ENCODE measurements around the gene ADGRL2. TPM values are rescaled to one million over a fixed set of nuclear protein-coding genes. Genes with fewer than 3 reads are reported as not detected.

Gene ADGRL2
- total and polyA plus RNA-seq, 9 of the 15 experiments (the other 6 are each of a cell fraction or from before 2014, with no cell fraction given): 0.03 to 0.15 (median 0.13) TPM; not detected in 6

- no peak for ATAC-seq
- Histone ChIP-seq H3K4me1 (replicated peaks in 1 of 2; ENCODE audit: control insufficient read depth in 2 of 2, insufficient read depth in 2 of 2, low read length in 2 of 2) (no peaks in the 10 kb centered on the region), H4K20me1 (replicated peaks; ENCODE audit: control insufficient read depth, insufficient read depth, low read length) (no peaks in the 10 kb centered on the region), H3K79me2 (ENCODE audit: control insufficient read depth, insufficient read depth, low read length) (no peaks in the 10 kb centered on the region), H3K9me1 (ENCODE audit: control insufficient read depth, insufficient read depth, low read length) (no peaks in the 10 kb centered on the region), H2AFZ (ENCODE audit: low read depth, low read length) (no peak overlapping the region), H3K4me3 (no peak overlapping the region), H3K9ac (ENCODE audit: insufficient read depth in 1 of 2, low read depth in 2 of 2, low read length in 2 of 2) (no peak overlapping the region), H3K27me3 (ENCODE audit: control insufficient read depth in 2 of 2, insufficient read depth in 2 of 2, low read length in 2 of 2) (no peaks in the 10 kb centered on the region), H3K36me3 (ENCODE audit: control insufficient read depth, insufficient read depth, low read length) (no peaks in the 10 kb centered on the region), H3K4me2 (ENCODE audit: insufficient read depth, low read length) (no peak overlapping the region), H3K9me3 (replicated peaks; ENCODE audit: control insufficient read depth, insufficient read depth, low read depth, low read length) (0 out of 2 replicates have a peak, but pooled peaks cover 2% of the 10 kb centered on the region), H3K27ac (ENCODE audit: extremely low read depth, low read depth, low read length) (no peak overlapping the region)
- 0% methylated on average over 5 of the region's 5 CpGs for WGBS (ENCODE audit: insufficient coverage, low coverage, missing lambda C conversion rate)
- POLR2A ChIA-PET: no interaction called here
- CTCF ChIA-PET (ENCODE audit: low intra/inter-chr PET ratio): no interaction called here
- intact Hi-C loops (cut with micrococcal nuclease): no loop called here
- in situ Hi-C loops (cut with MboI): no loop called here
- FAIRE-seq: no peak
- no TSS peak for BruUV-seq (replicated peaks)
- DNase-seq (ENCODE audit: extremely low read depth in 1 of 4, low spot score in 3 of 4): no peak
- TF ChIP-seq TSHZ1 (CRISPR knock-in tag; IDR thresholded peaks at IDR 0.05): no peak
- TF ChIP-seq NR2F6 (CRISPR knock-in tag; IDR thresholded peaks at IDR 0.05): no peak
- TF ChIP-seq SMARCA5 (IDR thresholded peaks at IDR 0.05): no peak
- TF ChIP-seq SREBF1 (IDR thresholded peaks at IDR 0.05; ENCODE audit: borderline replicate concordance, low read depth, low read length): no peak
- no peak for TF ChIP-seq NFIX (CRISPR knock-in tag; IDR thresholded peaks at IDR 0.05; ENCODE audit: low read depth)
- TF ChIP-seq TAF9B (IDR thresholded peaks at IDR 0.05; ENCODE audit: partially characterized antibody): no peak
- TF ChIP-seq CHD2 (IDR thresholded peaks at IDR 0.05; ENCODE audit: low read depth, low read length): no peak
- no peak for TF ChIP-seq POU5F1 (IDR thresholded peaks at IDR 0.05; ENCODE audit: borderline replicate concordance, low read depth, low read length, partially characterized antibody)
- no peak for TF ChIP-seq ZBED1 (IDR thresholded peaks at IDR 0.05)
These were observed 98.6 kb downstream of the ADGRL2 start for GRCh38 chr1:81899214-81899821.
